Measurements from ENCODE around the gene ADCY5. TPM values are rescaled to one million over a fixed set of nuclear protein-coding genes. Genes with fewer than 3 reads are reported as not detected.
"Not testable (repeated sequence)": the region's sequence is repeated elsewhere in the genome, so short reads cannot be mapped to it uniquely, and the experiment has no call there.

Gene ADCY5
- total RNA-seq, 1 donor from 2014 or later: under 0.01 TPM

DNA sequence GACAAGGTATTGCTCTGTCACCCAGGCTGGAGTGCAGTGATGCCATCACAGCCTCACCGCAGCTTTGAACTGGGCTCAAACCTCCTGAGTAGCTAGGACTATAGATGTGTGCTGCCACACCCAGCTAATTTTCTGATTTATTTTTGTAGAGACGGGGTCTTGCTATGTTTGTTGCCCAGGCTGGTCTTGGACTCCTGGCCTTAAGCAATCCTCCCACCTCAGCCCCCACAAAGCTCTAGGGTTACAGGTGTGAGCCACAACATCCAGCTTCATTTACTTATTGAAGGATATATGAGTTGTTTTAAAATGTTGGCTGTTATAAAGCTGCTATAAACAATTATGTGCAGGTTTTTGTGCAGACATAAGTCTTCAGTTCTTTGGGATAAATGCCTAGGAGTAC lies 184.9 kb downstream of the ADCY5 start:
- no peak for DNase-seq (ENCODE audit: low read depth in 2 of 2)

DNA sequence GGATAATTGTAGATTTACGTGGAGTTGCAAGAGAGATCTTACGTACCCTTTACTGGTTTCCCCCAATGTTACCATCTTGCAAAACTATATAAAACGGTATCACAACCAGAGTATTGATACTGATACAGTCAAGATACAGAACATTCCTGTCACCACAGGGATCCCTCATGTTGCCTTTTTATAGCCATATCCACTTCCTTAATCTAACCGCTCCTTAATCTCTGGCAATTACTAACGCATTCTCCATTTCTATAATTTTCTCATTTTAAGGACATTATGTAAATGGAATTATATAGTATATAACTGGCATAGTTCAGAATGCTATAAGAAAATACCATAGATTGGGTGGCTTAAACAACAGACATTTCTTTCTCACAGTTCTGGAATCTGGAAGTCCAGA lies 186.0 kb downstream of the ADCY5 start:
- DNase-seq (ENCODE audit: low read depth in 2 of 2): no peak

DNA sequence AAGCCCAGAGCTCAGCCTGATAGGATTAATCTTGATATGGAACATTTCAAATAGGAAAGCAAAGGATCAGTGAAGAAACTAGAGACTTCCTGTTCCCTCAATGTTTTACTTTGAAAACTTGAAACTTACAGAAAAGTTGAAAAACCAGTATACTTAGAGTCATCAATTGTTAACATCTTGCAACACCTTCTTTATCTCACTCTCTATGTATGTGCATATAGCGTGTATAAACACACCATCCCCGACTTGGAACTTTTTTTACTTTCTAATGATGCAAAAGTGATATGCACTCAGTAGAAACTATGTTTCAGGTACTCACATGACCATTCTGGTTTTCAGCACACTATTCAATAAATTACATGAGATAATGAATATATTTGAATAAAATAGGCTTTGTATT lies 186.7 kb downstream of the ADCY5 start:
- no peak for DNase-seq (ENCODE audit: low read depth in 2 of 2)

DNA sequence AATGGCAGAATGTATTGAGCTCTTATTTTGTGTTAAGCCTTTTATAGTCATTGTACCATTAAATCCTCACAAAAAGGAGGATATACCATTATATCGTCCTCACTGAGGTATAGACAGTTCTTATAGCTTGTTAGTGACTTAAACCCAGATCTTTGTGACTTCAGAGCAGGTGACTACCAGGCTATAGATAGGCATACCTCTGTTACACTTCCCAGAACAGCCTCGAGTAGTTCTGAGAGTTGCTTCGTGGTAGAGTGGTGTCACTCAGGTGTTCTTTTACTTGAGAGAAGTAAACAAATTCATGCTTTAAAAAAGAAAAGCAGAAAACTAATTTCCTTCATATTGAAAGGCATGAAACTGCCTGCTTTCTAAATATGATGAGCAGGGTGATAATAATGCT lies 187.2 kb downstream of the ADCY5 start:
- DNase-seq (ENCODE audit: low read depth in 2 of 2): no peak

DNA sequence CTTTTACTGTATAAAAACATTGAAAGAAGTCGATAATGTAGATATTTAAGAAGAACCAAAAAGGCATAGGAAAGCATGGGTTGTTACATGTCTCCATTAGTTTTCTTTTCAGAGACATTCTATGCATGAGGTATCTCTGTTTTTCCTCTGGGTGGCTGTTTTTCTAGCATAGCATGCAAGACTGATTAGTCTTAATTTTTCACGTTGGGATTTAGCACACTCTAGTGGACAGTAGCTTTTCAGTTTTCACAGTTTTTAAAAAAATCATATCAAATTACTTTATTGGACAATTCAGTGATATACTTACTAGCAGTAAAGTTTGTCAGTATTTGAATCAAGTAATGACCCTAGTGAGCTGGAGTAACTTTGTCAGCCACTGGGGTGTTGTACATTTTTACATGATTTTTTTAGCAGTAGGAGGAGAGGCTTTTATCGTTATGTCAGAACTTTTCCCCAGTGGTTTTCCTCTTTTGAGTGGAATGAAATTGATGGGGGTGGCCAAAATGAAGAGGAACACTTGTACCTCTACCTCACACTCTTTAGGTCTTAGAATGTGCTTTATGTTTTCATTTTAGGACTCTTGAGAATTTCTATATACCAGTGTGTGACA lies 190.0 kb downstream of the ADCY5 start:
- DNase-seq (ENCODE audit: low read depth in 2 of 2): peak; percentile 69

DNA sequence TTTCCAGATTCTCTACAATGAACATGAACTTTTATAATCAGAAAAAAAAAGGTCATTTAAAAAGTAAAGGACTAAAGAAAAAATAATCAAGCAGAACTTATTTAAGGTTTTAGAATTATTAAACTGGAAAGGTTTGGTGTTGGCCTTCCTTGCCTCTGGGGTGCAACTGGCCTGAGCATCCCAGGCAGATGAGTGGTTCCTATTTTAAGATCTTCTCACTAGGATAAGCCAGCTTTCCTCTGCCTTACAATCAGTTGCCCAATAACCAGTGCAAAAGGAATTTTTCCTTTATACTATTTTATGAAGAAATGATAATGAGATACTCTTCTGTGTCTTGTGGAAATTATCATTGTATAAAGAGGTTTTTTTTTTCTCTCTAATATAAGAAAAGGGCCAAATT lies 190.5 kb downstream of the ADCY5 start:
- no peak for DNase-seq (ENCODE audit: low read depth in 2 of 2)

DNA sequence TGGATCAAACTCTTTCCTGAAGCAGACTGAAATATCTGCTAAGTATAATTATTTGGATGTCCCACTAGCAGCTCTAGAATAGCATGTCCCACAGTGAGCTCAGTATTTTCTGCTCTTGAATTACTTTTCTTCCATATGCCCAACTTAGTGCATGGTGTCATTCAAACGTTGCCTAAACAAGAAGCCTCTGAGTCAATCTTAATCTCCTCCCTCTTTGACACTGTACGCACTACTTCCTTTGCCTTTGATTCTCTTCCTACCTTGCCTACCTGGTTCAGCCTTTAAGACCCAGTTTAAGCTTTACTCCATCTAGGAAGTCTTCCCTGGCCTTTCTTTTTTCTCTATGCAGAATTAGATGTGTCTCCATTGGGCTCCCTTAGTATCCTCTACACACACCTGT lies 192.6 kb downstream of the ADCY5 start:
- DNase-seq (ENCODE audit: low read depth in 2 of 2): no peak

DNA sequence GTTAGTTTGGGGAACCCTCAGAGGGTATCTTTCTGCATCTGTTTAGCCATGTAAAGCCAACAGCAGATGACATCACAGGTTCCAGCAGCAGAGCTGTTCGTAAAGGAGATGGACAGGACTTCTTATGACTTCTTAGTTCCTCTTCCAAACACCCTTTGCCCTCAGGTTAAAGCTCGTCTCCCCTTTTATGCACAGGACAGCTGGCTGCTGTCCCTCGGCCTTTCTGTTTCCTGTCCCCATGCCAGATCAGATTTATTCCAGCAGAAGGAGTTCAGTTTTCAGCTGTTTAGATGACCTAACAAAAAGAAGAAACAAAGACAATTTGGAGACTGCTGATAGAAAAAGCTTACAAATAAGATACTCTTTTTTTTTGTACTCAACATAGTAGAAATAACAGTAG lies 202.0 kb downstream of the ADCY5 start:
- peak in 1 of 2 donors; percentile 32 for DNase-seq (ENCODE audit: low read depth in 2 of 2)

DNA sequence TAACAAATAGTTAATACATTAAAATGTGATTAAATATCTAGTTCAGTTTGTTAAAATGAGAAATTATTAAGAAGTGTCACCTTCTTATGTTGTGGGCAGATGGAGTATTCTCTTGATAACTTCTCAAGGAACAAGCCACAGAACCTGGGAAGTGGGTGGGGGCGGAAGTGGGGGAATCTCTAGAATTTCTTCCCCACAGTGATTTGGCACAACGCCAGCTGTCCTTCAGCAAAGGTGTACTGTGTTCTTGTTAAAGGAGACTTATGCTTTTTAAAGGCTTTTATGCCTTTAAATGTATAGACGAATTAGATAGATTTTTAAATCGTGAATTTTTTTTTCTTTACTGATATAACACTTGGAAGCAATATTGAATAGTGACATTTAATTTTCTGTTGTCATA lies 204.8 kb downstream of the ADCY5 start:
- DNase-seq (ENCODE audit: low read depth in 2 of 2): no peak

DNA sequence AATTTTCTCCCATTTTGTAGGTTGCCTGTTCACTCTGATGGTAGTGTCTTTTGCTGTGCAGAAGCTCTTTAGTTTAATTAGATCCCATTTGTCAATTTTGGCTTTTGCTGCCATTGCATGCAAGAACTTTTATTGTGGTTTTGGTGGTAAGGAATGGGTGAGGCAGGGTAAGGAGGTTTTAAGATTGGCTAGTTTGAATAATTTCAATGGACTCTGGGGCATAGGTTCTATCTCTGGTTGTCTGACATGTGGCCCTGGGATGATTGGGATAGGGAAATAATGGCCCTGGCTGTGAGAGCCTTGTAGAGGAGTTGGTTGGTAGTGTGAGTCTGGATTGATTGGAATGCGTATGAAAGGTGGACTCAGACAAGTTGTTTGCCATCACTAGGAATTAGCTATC lies 209.1 kb downstream of the ADCY5 start:
- no peak for DNase-seq (ENCODE audit: low read depth in 2 of 2)

DNA sequence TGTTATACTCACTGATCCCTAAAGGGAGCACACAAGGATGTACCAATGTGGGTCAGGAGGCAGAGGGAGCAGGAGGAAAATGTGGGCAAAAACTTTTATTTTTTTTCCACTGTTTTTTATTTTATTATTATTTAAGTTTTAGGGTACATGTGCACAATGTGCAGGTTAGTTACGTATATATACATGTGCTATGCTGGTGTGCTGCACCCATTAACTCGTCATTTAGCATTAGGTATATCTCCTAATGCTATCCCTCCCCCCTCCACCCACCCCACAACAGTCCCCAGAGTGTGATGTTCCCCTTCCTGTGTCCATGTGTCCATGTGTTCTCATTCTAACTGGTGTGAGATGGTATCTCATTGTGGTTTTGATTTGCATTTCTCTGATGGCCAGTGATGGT lies 209.7 kb downstream of the ADCY5 start:
- not testable (repeated sequence) for DNase-seq (ENCODE audit: low read depth in 2 of 2)

DNA sequence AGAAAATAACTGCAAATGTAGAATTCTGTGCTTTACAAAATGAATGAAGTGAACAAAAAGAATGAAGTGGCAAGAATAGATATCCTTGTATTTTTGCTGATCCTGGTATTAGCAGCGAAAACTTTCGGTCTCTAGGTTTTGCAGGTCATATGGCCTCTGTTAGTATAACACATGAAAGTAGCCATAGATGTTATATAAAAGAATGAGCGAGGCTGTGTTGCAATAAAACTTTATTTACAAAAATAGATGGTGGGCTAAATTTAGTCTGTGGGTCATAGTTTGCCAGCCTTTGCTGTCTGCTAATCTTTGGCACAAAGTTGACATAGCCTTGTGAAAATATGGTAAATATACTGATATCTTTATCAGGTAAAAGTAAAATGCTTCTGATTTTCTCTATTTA lies 212.0 kb downstream of the ADCY5 start:
- DNase-seq (ENCODE audit: low read depth in 2 of 2): no peak

Other genes starting within 250 kb of the ADCY5 start
- 28.7 and 36.7 TPM in 2 replicates for gene SEC22A, start 247.1 kb downstream of the ADCY5 start, total RNA-seq
- gene HACD2, start 136.0 kb upstream of the ADCY5 start, total RNA-seq: 16.6 and 21.3 TPM in 2 replicates

Measured in dermis microvascular lymphatic vessel endothelial cell (primary cell).